HEK293 (cell line): Measurements from ENCODE around the gene ZIK1.

Experiments
- CTCF ChIP-seq: fragments of 450-650 bp; formaldehyde crosslinking; IDR thresholded peaks from 2 replicates; pipeline ENCODE4 v1.5.1; 2016; ENCODE audit warnings: missing biosample characterization, missing genetic modification characterization
- HOXA7 ChIP-seq: sonication (generic); formaldehyde crosslinking; IDR thresholded peaks from 2 replicates; pipeline ENCODE4 v1.8.1; 2022; ENCODE audit warnings: missing genetic modification reagents, borderline replicate concordance
- MYNN ChIP-seq: fragments of 450-650 bp; formaldehyde crosslinking; IDR thresholded peaks from 2 replicates; pipeline ENCODE4 v1.5.1; 2016; ENCODE audit warnings: missing biosample characterization, missing genetic modification characterization, borderline replicate concordance
- TCF7L2 ChIP-seq: IDR thresholded peaks from 2 replicates; pipeline ENCODE4 v1.6.1; 2011; ENCODE audit warnings: low read depth, mild to moderate bottlenecking, inconsistent platforms, low read length, moderate library complexity, borderline replicate concordance
- ZBTB10 ChIP-seq: fragments of 450-650 bp; formaldehyde crosslinking; IDR thresholded peaks from 2 replicates; pipeline ENCODE4 v1.5.1; 2016; ENCODE audit warnings: missing biosample characterization, missing genetic modification characterization
- ZNF132 ChIP-seq: fragments of 450-650 bp; formaldehyde crosslinking; IDR thresholded peaks from 2 replicates; pipeline ENCODE4 v1.5.1; 2017; ENCODE audit warnings: missing biosample characterization, missing genetic modification characterization, borderline replicate concordance
- ZNF24 ChIP-seq: fragments of 450-650 bp; formaldehyde crosslinking; IDR thresholded peaks from 2 replicates; pipeline ENCODE4 v1.5.1; 2016; ENCODE audit warnings: missing biosample characterization, missing genetic modification characterization
- ZNF274 ChIP-seq, 2 experiments: fragments of 200-500 bp in 1 of 2; fragments of 450-650 bp in 1 of 2; sonication (Bioruptor generic) in 1 of 2; formaldehyde crosslinking in 1 of 2; IDR thresholded peaks; 2 replicates each; pipeline versions ENCODE4 v1.5.1 to v1.6.1; 2014 to 2016; ENCODE audit warnings: borderline replicate concordance in 1 of 2, inconsistent platforms in 1 of 2, low read length in 1 of 2, missing biosample characterization in 1 of 2, missing genetic modification characterization in 1 of 2
- ZNF639 ChIP-seq: fragments of 450-650 bp; formaldehyde crosslinking; IDR thresholded peaks from 2 replicates; pipeline ENCODE4 v1.5.1; 2016; ENCODE audit warnings: missing biosample characterization, missing genetic modification characterization
- ZNF664 ChIP-seq: fragments of 450-650 bp; formaldehyde crosslinking; IDR thresholded peaks from 2 replicates; pipeline ENCODE4 v1.5.1; 2016; ENCODE audit warnings: missing biosample characterization, missing genetic modification characterization
- ZSCAN23 ChIP-seq: fragments of 450-650 bp; formaldehyde crosslinking; IDR thresholded peaks from 2 replicates; pipeline ENCODE4 v1.5.1; 2016; ENCODE audit warnings: missing biosample characterization, missing genetic modification characterization

- TF ChIP-seq CTCF (tag by site-specific recombination) = no peak
- no peak for TF ChIP-seq ZBTB10
- TF ChIP-seq ZNF24 (tag by site-specific recombination) = no peak
- no peak for TF ChIP-seq HOXA7 (CRISPR knock-in tag)
- TF ChIP-seq TCF7L2 = no peak
- TF ChIP-seq ZNF664 = no peak
- TF ChIP-seq ZSCAN23 (tag by site-specific recombination) = no peak
- no peak for TF ChIP-seq ZNF274 (IDR thresholded peaks at IDR 0.05; ENCODE audit: low read length)
- TF ChIP-seq ZNF274 (tag by site-specific recombination; IDR thresholded peaks at IDR 0.05; ENCODE audit: borderline replicate concordance) = no peak
- no peak for TF ChIP-seq ZNF639 (tag by site-specific recombination)
- no peak for TF ChIP-seq MYNN (tag by site-specific recombination)
- TF ChIP-seq ZNF132 (tag by site-specific recombination) = no peak
Measured at GRCh38 chr19:57623091-57623490, 39.1 kb downstream of the ZIK1 start.
